HUES64 (cell line): ENCODE results near the gene CMYA5.

Experiments used
- H3K27ac ChIP-seq: 2 replicates; pipeline ENCODE4 v1.7.0; 2013; ENCODE audit warnings: low read depth, low read length, inconsistent platforms
- H3K27me3 ChIP-seq: 2 replicates; pipeline ENCODE4 v1.6.1; 2013; ENCODE audit warnings: mild to moderate bottlenecking, low read length; ENCODE audit not compliant: insufficient read depth
- H3K36me3 ChIP-seq: 2 replicates; pipeline ENCODE4 v1.6.1; 2013; ENCODE audit warnings: mild to moderate bottlenecking, low read length; ENCODE audit not compliant: insufficient read depth
- H3K4me1 ChIP-seq: 2 replicates; pipeline ENCODE4 v1.6.1; 2013; ENCODE audit warnings: mild to moderate bottlenecking, low read length, moderate library complexity; ENCODE audit not compliant: insufficient read depth
- H3K4me3 ChIP-seq: 2 replicates; pipeline ENCODE4 v1.5.1; 2013; ENCODE audit warnings: mild to moderate bottlenecking, low read length, moderate library complexity
- H3K9ac ChIP-seq: 2 replicates; pipeline ENCODE4 v1.6.1; 2013; ENCODE audit warnings: mild to moderate bottlenecking, low read depth, low read length
- H3K9me3 ChIP-seq: 2 replicates; pipeline ENCODE4 v1.6.1; 2013; ENCODE audit warnings: low read depth, low read length; ENCODE audit not compliant: insufficient read depth
- WGBS: fragments of 150-250, 120-280 bp; methylation state at CpG from one replicate; pipeline ENCODE4 v1.1.7; 2013; ENCODE audit warnings: missing lambda C conversion rate; 5-methylcytosine and 5-hydroxymethylcytosine counted together

The CMYA5 gene

DNA sequence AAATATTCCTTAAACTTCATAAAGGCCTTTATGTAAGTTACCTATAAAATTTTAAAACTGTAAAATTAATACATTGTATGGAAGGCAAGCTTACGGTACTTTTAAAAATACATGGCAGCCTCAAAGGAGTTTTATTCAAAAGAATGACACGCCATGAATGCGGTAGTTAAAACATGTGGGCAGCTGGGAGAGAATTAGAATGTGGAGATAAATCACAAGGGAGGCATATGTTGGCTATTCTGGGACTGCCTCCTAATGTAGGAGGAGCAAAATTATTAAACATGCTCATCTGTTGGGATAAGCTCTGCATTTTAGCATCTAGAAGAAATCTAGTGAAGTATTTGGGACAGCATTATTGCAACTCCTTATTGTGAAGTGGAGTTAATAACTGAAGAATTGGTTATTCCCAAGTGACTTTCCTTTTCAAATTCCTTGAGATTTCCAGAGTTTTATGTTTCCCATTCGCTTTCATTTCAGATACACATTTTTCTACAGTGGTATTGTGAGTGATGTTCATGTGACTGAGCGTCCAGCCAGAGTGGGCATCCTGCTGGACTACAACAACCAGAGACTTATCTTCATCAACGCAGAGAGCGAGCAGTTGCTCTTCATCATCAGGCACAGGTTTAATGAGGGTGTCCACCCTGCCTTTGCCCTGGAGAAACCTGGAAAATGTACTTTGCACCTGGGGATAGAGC, 109.4 kb downstream of the CMYA5 start:
- H3K4me3 ChIP-seq = no peak overlapping the region
- WGBS = 94% methylated on average over 6 of the region's 7 CpGs

DNA sequence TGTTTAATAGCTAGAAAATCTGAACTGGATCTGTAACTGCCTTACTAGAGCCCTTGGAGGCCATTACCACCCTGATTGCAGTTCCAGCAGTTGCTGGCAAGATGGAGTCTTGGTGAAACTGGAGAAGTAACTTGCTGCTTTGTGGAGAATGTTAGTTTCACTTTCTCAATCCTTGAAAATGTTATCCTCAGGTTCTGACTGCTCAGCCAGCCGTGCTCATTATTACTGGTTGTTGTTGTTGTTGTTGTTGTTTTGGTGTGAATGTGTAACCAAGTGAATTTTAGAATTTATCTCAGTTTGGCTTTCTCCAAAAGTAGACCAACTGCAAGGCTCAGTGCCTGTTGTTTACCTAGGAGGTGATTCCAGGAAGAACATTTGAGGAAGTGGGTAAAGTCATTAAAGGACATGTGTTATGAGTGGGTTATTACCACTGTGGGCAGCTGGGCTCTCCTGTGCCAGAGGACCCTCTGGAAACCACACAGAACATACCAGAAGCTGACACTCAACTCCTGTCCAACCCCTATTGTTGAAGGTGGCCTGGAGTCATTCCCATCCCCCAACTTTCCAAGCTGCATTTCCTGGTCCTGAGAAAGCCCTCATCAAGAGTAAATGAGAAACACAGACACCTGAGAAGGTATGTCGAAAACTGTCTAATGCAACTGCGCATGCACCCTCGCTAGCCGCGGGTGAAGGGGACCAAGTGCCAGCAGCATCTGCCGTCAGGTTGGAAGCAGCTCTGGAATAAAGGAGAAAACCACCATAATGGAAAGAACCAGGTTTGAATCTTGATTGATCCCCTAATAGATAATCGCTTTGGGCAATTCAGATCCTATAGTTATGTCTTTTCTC, 111.6 kb downstream of the CMYA5 start:
- no peaks in the 10 kb centered on the region for H3K9me3 ChIP-seq
- no peak overlapping the region for H3K27ac ChIP-seq
- H3K4me1 ChIP-seq = no peaks in the 10 kb centered on the region
- no peaks in the 10 kb centered on the region for H3K27me3 ChIP-seq
- no peaks in the 10 kb centered on the region for H3K36me3 ChIP-seq
- WGBS = 96% methylated on average over 8 of the region's 8 CpGs
- no peak overlapping the region for H3K9ac ChIP-seq
- H3K4me3 ChIP-seq = no peak overlapping the region

More for the DNA sequence above, 109.4 kb downstream of the CMYA5 start:
- Histone ChIP-seq H3K27me3 (no peaks in the 10 kb centered on the region), H3K36me3 (no peaks in the 10 kb centered on the region), H3K4me1 (no peaks in the 10 kb centered on the region), H3K27ac (no peak overlapping the region), H3K9ac (no peak overlapping the region), H3K9me3 (no peaks in the 10 kb centered on the region)

GRCh38 chr5:79802406-79802805, 112.8 kb downstream of the CMYA5 start:
- Histone ChIP-seq H3K27me3 (no peaks in the 10 kb centered on the region), H3K36me3 (no peaks in the 10 kb centered on the region), H3K9ac (no peak overlapping the region), H3K4me1 (no peaks in the 10 kb centered on the region), H3K4me3 (no peak overlapping the region), H3K27ac (no peak overlapping the region), H3K9me3 (no peaks in the 10 kb centered on the region)
- WGBS = no CpG with 5 or more reads among the region's 1 CpG

DNA sequence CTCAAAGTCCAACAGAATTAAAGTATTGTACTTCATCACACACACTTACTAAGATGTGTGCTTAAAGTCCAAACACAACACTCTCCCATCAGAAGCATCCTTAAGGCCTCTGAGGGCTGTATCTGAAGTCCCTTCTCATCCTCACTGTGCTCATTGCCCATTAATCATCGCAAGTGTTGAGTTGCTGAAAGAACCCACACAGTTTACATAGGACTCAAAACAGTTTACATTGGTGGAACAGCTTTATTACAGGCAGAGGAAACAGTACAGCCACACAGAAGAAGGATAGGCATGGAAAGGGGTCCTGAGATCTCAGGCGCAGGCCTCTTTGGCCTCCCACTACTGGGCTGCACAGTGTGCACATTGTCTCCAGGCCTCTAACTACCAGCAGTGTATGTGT, 113.4 kb downstream of the CMYA5 start:
- no peaks in the 10 kb centered on the region for H3K36me3 ChIP-seq
- WGBS = 96% methylated on average over 2 of the region's 2 CpGs
- no peak overlapping the region for H3K27ac ChIP-seq
- H3K9ac ChIP-seq = no peak overlapping the region
- no peaks in the 10 kb centered on the region for H3K9me3 ChIP-seq
- H3K4me3 ChIP-seq = no peak overlapping the region
- no peaks in the 10 kb centered on the region for H3K4me1 ChIP-seq
- H3K27me3 ChIP-seq = no peaks in the 10 kb centered on the region

- Histone ChIP-seq H3K9me3 (no peaks in the 10 kb centered on the region), H3K36me3 (no peaks in the 10 kb centered on the region), H3K4me3 (no peak overlapping the region), H3K4me1 (no peaks in the 10 kb centered on the region), H3K27ac (no peak overlapping the region), H3K9ac (no peak overlapping the region), H3K27me3 (no peaks in the 10 kb centered on the region)
- 84% methylated on average over 3 of the region's 3 CpGs for WGBS
These were observed 117.1 kb downstream of the CMYA5 start for GRCh38 chr5:79806741-79807140.

DNA sequence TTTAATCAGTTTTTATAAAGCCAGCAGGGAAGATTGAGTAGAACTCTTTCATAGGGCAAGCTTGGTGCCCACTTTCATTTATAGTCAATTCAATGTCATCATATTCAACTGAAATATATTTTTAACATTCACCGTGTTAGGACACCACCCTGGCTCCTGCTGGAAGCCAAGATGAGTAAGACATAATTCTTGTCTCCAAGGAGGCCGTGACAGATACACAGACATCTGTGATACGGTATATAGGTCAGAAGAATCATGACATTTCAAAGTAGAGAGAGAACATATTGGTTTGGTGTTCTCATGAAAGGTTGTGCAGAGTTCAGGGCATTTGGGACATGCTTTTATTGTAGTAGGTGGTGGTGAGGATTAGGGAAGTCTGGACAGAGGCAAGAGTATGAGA, 120.1 kb downstream of the CMYA5 start:
- H3K36me3 ChIP-seq = no peaks in the 10 kb centered on the region
- H3K9ac ChIP-seq = no peak overlapping the region
- H3K9me3 ChIP-seq = no peaks in the 10 kb centered on the region
- H3K4me3 ChIP-seq = no peak overlapping the region
- 92% methylated on average over 3 of the region's 3 CpGs for WGBS
- H3K27me3 ChIP-seq = no peaks in the 10 kb centered on the region
- no peak overlapping the region for H3K27ac ChIP-seq
- H3K4me1 ChIP-seq = no peaks in the 10 kb centered on the region

DNA sequence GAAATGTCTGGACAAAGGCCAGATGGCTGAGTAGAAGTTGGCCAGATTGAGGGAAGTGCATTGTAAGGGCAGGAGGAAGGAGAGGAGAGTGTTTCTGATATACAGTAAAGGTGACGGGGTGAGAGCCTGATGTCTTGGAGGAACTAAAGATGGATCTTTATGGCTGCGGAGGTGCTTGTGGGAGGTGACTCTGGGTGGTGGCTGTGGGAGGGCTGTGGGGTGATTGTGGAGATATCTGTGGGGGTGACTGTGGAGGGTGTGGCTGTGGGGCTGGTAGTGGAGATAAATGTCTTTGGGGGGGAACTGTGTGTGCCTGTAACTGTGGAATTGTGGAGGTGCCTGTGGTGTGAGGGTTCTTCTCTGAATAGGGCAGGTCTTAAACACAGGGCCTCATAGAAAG, 121.4 kb downstream of the CMYA5 start:
- Histone ChIP-seq H3K4me1 (no peaks in the 10 kb centered on the region), H3K9ac (no peak overlapping the region), H3K4me3 (no peak overlapping the region), H3K27ac (no peak overlapping the region), H3K36me3 (no peaks in the 10 kb centered on the region), H3K27me3 (no peaks in the 10 kb centered on the region), H3K9me3 (no peaks in the 10 kb centered on the region)
- WGBS = 94% methylated on average over 2 of the region's 2 CpGs

DNA sequence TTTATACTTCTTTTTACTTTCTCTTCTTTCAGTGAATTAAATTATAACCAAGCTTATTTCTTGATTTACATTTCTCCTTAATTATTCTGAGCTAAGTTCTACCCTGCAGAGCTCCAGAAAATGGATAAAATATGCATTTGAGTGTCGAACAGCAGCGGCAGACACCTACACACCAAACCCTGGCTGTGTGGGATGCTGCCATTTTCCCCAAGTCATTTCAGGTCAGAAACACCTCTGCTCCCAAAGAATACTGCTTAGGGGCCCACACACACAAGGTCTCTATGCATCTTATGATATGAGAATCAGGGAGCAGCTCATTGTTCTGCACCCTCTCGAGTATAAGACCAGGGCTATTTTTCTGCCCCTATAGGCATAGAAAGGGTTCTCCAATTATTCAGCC, 122.3 kb downstream of the CMYA5 start:
- 79% methylated on average over 3 of the region's 3 CpGs for WGBS
- no peak overlapping the region for H3K9ac ChIP-seq
- no peaks in the 10 kb centered on the region for H3K36me3 ChIP-seq
- no peaks in the 10 kb centered on the region for H3K27me3 ChIP-seq
- H3K9me3 ChIP-seq = no peaks in the 10 kb centered on the region
- no peaks in the 10 kb centered on the region for H3K4me1 ChIP-seq
- no peak overlapping the region for H3K4me3 ChIP-seq
- H3K27ac ChIP-seq = no peak overlapping the region

DNA sequence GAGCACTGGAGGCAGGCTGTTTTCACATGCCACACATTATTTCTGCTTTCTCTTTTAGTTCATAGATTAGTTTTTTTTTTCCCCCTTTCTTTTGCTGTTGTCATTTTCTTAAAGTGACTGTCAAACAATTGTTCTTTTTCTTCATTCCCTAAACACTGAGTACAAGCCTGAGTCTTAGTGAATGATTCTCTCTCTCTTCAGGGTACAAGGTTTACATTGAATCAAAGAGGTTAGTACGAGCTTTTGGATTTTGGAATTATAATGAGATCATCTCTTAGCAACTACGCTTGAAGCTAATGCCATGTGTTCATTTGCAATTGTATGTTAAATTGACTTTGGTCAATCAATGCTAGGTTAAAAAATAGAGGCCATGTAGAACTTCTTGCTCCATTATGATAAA, 125.1 kb downstream of the CMYA5 start:
- WGBS = 98% methylated on average over 2 of the region's 2 CpGs

DNA sequence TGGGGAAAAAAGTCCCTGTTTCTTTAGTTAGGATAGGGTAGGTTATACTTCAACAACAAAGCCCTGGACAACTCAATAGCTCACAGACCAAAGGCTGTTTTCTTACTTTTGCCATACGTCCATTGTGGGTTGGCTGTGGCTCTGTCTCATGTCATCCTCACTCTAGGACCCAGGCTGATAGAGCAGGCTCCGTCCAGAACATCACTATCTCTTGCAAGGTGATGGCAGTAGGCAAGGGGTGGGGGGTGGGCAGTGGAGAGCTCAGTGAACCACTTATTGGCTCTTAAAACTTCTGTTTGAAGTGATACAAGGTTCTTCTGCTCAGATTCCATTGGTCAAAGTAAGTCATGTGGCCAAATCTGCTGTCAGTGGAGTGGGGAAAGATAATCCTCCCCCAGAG, 126.4 kb downstream of the CMYA5 start:
- Histone ChIP-seq H3K9ac (no peak overlapping the region), H3K27me3 (no peaks in the 10 kb centered on the region), H3K36me3 (no peaks in the 10 kb centered on the region), H3K9me3 (peaks cover 3% of the 10 kb centered on the region; the same call in 1 of the 2 replicates), H3K4me3 (no peak overlapping the region), H3K4me1 (no peaks in the 10 kb centered on the region), H3K27ac (no peak overlapping the region)
- WGBS = 81% methylated on average over 2 of the region's 2 CpGs

More for the DNA sequence above, 125.1 kb downstream of the CMYA5 start:
- H3K4me1 ChIP-seq = no peaks in the 10 kb centered on the region
- no peaks in the 10 kb centered on the region for H3K36me3 ChIP-seq
- H3K4me3 ChIP-seq = no peak overlapping the region
- H3K9ac ChIP-seq = no peak overlapping the region
- H3K27me3 ChIP-seq = no peaks in the 10 kb centered on the region
- H3K9me3 ChIP-seq = peaks cover 3% of the 10 kb centered on the region; the same call in 1 of the 2 replicates
- H3K27ac ChIP-seq = no peak overlapping the region

DNA sequence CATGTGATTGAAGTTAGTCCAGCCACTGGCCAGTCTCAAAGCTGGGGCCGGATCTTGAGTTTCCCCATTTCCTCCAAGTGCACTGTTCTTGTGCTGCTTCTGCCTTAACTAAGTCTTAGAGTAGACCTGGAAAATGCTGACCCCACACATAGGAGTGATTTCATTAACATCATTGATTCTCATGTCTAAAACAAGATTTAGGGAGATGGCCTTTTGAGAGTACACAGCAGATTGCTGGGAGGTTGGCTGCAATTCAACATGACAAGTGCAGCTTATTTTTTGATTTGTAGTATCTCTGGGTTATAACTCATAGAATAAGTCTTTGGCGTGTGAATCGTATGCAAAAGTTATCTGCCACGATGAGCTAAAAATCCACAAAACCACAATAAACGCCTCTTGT, 131.0 kb downstream of the CMYA5 start:
- H3K27me3 ChIP-seq = no peaks in the 10 kb centered on the region
- H3K4me3 ChIP-seq = no peak overlapping the region
- H3K36me3 ChIP-seq = no peaks in the 10 kb centered on the region
- no peaks in the 10 kb centered on the region for H3K4me1 ChIP-seq
- H3K9ac ChIP-seq = no peak overlapping the region
- WGBS = 98% methylated on average over 5 of the region's 5 CpGs
- H3K9me3 ChIP-seq = peaks cover 3% of the 10 kb centered on the region; the same call in 1 of the 2 replicates
- no peak overlapping the region for H3K27ac ChIP-seq
